Ramos (cell line): ENCODE data around the gene YPEL1.

Experiments
- in situ Hi-C: fragments of 300-500 bp; cut with MboI; formaldehyde crosslinking; loops from one replicate; pipeline ENCODE4 v1.14.3; 2022; ENCODE audit warnings: low sequenced_read_pairs; ENCODE audit not compliant: unreplicated experiment

YPEL1 gene

GRCh38 chr22:21666786-21667185 is 68.8 kb downstream of the YPEL1 start:
- in situ Hi-C loops, result no loop called here

- in situ Hi-C loops, result no loop called here
These were observed 70.3 kb downstream of the YPEL1 start for GRCh38 chr22:21665047-21665851.

DNA sequence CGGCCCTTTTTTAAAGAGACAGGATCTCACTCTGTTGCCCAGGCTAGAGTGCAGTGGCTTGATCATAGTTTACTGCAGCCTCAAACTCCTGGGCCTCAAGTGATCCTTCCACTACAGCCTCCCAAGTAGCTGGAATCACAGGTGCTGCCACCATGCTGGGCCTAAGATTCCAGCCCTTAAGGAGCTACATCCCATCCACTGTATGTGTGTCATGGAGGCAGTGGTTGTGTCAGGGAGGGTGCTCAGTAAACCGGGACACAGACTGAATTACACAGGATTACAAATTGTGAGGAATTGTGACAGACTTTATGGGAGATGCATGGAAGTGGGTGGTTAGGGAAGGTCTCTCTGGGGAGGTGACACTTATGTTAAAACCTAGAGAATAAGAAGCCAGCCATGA is 71.9 kb downstream of the YPEL1 start:
- in situ Hi-C loops, result no loop called here

DNA sequence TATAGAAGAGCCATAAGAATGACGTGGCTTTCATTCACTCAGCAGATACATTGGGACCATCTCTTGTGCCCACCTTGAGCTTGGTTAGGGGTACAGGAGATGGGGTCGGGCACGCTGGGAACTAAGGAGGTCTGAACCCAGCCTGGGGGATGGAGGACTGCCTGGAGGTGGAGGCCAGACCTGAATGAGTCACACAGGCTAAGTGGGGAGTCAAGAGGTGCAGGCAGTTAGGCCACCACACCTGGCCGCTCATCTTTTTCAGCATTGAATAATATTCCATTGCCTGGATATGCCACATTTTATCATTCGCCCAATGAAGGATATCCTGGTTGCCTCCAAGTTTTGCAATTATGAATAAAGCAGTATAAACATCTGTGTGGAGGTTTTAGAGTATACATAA is 73.6 kb downstream of the YPEL1 start:
- in situ Hi-C loops, result no loop called here

GRCh38 chr22:21660904-21661303 is 74.7 kb downstream of the YPEL1 start:
- in situ Hi-C loops, result no loop called here

DNA sequence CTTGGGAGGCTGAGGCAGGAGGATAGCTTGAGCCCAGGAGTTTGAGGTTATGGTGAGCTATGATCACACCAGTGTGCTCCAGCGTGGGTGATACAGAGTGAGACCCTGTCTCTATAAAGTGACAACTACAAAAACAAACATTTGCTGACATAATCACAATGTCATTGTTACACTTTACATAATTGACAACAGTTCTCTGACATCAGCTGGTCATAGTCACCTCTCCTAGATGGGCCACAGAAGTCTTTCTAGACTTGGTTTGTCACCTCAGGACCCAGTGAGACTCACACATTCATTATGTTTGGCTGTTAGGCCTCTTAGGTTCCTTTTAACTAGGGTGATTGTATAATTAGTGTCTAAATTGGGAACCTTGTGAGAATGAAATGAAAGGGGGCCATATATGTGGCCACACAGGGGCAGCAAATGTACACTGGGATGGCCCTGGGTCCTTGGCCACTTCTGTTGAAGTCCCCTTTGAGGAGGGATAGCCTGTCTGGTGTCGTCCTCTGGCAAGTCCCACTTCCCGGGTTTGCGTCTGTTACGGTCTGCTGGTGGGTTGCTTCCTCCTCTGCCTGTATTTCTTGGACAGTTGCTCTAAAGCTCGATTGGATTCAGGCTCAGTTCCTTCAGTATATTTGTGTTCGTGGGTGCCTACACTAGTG is 75.6 kb downstream of the YPEL1 start:
- in situ Hi-C loops, result no loop called here

- in situ Hi-C loops, result no loop called here
These were observed 78.1 kb downstream of the YPEL1 start for GRCh38 chr22:21657360-21658032.

GRCh38 chr22:21657020-21657359 is 78.6 kb downstream of the YPEL1 start:
- in situ Hi-C loops, result no loop called here

- in situ Hi-C loops, result no loop called here
These were observed 82.7 kb downstream of the YPEL1 start for GRCh38 chr22:21652547-21653545.

GRCh38 chr22:21652010-21652546 is 83.5 kb downstream of the YPEL1 start:
- in situ Hi-C loops, result no loop called here

DNA sequence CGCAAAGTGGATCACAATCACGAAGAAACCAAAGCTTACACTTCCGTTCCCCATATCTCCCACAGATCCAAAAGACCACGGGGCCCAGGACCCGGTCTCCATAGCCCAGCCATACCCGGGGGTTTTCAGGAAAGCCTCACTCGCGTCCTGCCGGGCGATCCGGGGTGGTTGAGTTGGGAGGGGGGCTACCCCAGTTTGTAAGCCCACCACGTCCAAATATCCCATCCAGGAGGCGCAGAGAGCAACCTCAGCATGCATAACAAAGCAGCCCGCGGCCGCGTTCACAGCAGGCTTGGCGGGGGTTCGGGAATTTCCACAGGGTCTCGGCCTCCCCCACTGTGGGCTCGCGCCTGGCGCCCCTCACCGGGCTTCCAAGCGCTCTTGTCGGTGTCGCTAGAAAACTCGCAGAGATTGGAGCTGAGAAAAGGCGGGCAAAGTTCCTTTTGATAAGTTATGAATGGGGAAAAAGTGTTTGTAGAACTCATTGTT is 84.0 kb downstream of the YPEL1 start:
- in situ Hi-C loops, result no loop called here

DNA sequence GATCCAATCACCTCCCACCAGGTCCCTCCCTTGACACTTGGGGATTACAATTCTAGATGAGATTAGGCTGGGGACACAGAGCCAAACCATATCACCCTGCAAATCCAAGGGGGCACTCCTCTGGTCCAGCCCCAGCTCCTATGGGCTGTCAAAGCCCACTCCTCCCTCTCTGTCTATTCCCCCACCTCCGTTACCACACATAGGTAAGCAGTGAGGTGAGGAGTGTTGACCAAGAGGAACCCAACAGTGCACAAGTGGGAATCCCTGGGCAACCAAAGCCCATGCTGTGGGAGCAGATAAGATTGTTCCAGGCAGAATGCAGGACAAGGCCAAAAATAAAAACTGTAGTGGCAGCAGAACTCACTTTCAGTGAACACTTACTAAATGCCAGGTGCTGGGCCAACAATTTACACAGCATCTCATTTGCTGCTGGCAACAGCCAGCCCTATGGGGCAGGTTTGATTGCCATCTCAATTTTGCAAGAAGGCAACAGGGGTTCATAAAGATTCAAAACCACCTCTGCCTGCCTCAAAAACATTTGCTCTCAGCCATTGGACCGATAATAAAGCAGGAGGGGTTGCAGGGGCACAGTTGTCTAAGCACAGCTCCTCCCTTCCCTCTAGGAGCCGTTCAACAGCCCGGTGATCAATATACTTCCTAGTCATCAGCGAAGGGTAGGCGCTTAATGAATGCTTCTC is 84.6 kb downstream of the YPEL1 start:
- in situ Hi-C loops, result no loop called here

GRCh38 chr22:21650280-21650679 is 85.3 kb downstream of the YPEL1 start:
- in situ Hi-C loops, result no loop called here
